Motor neuron (in vitro differentiated cells): Measurements from ENCODE around the gene AFG3L2. TPM values are rescaled to one million over a fixed set of nuclear protein-coding genes. Genes with fewer than 3 reads are reported as not detected.

Source experiments
- ATAC-seq, 8 experiments: fragments of 200-7000 bp; cut with Tn5 transposase; replicated peaks in 6 of 8; 2 replicates each; pipeline ENCODE4 v1.8.0; 2021; ENCODE audit warnings: mild to moderate bottlenecking in 8 of 8, moderate library complexity in 8 of 8
- H3K27ac ChIP-seq, 2 donors: fragments of 250-450 bp; sonication (Bioruptor Pico); 2 replicates each; pipeline ENCODE4 v1.9.0; 2021; ENCODE audit warnings: antibody characterized with exemption in 2 of 2, mild to moderate bottlenecking in 2 of 2, moderate library complexity in 1 of 2
- H3K4me1 ChIP-seq, 2 donors: fragments of 250-450 bp; sonication (Bioruptor Pico); replicated peaks in 1 of 2; 2 replicates each; pipeline ENCODE4 v1.6.1; 2021; ENCODE audit warnings: antibody characterized with exemption in 2 of 2, mild to moderate bottlenecking in 2 of 2, moderate library complexity in 1 of 2
- H3K4me3 ChIP-seq, 5 donors: fragments of 250-450 bp; sonication (Bioruptor Pico); 2 replicates each; pipeline ENCODE4 v1.9.0; 2021; ENCODE audit warnings: antibody characterized with exemption in 5 of 5, mild to moderate bottlenecking in 5 of 5, moderate library complexity in 4 of 5
- WGBS, 10 experiments: fragments of 450-650 bp; shearing (Covaris generic); methylation state at CpG; one replicate each; pipeline ENCODE4 v1.0.0; 2022; 5-methylcytosine and 5-hydroxymethylcytosine counted together
- in situ Hi-C, 9 experiments: fragments of 400-800 bp; cut with MboI; loops; one replicate each; pipeline ENCODE4 v1.15.0; 2021; ENCODE audit warnings: low sequenced_read_pairs in 9 of 9, low pct_unique_long_range_greater_than_20kb in 2 of 9; ENCODE audit not compliant: unreplicated experiment in 9 of 9
- total RNA-seq, 8 experiments: library from RNA; unstranded; fragments of 300-600 nt; gene quantifications; 2 replicates each; pipeline versions ENCODE4 v1.2.3 to v1.2.4, GENCODE V29; 2022

Gene AFG3L2
- total RNA-seq, 8 experiments from 2014 or later = 27.1 to 83.7 (median 40.9) TPM

GRCh38 chr18:12314591-12315305, 62.3 kb downstream of the AFG3L2 start:
- in situ Hi-C loops = no loop called here
- 50 to 100% (median 92%) methylated on average over 1 of the region's 1 CpG for WGBS, 10 experiments
- H3K4me1 ChIP-seq = peaks cover 0 to 6% of the 10 kb centered on the region in 2 donors
- ATAC-seq = no peak
- no peak overlapping the region for H3K4me3 ChIP-seq
- H3K27ac ChIP-seq = no peak overlapping the region

DNA sequence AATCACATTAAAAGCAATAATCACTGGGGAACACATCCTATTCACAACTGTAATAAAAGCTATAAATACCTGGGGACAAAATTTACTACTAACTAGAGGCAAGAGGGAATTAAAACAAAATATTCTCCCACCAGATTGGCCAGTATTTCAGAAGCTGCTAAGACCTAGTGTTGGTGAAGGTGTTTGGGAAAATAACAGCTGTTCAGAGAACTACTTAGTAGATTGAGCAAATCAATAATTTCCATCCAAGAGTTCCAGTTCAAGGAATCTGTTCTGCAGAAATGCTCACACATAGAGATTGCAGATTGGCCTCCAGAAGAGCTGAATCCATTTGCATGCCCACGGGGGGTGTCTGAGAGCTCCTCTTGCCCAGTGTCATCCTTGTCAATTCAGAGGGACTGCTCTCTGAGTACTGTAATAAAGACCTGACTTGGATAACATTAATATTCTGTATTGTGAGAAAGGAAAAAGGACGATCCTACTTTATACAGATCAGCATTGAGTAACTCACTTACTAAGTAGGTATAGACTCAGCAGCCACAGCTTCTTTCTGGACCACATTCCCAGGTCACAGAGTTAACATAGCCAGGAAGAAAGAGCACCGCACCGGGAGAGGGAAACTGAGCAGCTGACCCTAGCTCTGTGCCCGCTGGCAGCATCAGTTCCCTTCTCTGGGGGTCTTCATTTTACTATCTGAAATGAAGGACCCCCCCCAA, 63.3 kb downstream of the AFG3L2 start:
- H3K4me1 ChIP-seq = peaks cover 0 to 10% of the 10 kb centered on the region in 2 donors
- H3K27ac ChIP-seq = no peak overlapping the region
- peak in 2 of 8 experiments; percentile 4 to 11 for ATAC-seq
- no peak overlapping the region for H3K4me3 ChIP-seq
- 0 to 83% (median 69%) methylated on average over 1 to 5 of the region's 5 CpGs; no CpG with 5 or more reads in 2 of the 10 experiments for WGBS, 10 experiments
- in situ Hi-C loops = no loop called here

DNA sequence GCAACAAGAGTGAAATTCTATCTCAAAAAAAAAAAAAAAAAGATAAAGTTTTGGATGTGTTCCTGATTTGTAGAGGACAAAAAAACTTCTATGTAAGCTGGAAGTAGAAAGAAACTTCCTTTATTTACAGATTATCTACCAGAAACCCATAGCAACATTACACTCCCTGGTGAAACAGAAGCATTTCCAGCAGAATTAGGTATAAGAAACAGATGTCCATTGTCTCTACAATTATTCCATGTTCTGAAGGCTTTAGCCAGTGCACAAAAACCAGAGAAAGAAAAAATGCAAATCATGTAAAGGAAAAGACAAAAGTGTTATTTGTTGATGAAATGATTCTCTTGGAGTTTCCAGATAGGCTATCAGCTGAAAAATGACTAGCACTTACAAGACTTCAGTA, 64.1 kb downstream of the AFG3L2 start:
- Histone ChIP-seq H3K27ac (no peak overlapping the region), H3K4me3 (no peak overlapping the region), H3K4me1 (peaks cover 0 to 10% of the 10 kb centered on the region in 2 donors)
- no peak for ATAC-seq
- in situ Hi-C loops = no loop called here

- 95 to 100% (median 100%) methylated on average over 1 to 5 of the region's 6 CpGs; no CpG with 5 or more reads in 1 of the 10 experiments for WGBS, 10 experiments
- no peak overlapping the region for H3K4me3 ChIP-seq
- ATAC-seq = no peak
- H3K27ac ChIP-seq = no peak overlapping the region
- in situ Hi-C loops = no loop called here
- peaks cover 0 to 6% of the 10 kb centered on the region in 2 donors for H3K4me1 ChIP-seq
Measured at GRCh38 chr18:12310762-12311161, 66.3 kb downstream of the AFG3L2 start.

DNA sequence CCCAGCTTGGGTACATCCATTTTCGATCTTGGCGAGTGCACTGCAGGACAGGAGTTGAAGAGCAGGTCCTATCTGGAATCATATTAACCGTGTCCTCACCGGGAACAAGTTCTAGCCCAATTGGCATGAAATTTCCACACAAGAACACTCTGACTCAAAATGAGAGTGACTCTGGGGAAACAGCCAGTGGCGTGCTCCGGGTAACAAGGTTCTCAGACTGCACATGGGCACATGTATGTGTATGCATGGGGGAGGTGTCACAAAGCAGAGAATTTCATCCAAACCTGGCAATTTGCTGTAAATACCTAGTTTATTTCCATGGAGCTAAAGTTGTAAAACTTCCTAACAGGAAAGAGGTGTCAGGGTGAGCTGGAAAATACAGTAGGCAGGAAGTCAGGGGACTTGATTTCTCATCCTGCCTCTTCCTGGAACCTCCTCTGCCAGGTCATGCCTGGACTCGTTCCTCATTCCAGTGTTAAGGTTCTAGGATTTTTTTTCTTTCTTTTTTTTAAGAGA, 67.3 kb downstream of the AFG3L2 start:
- Histone ChIP-seq H3K4me1 (peaks cover 0 to 6% of the 10 kb centered on the region in 2 donors), H3K27ac (no peak overlapping the region), H3K4me3 (peak overlapping the region in 2 of 5 donors; percentile 11 to 63)
- ATAC-seq = no peak
- in situ Hi-C loops = no loop called here
- 16 to 82% (median 56%) methylated on average over 2 to 6 of the region's 7 CpGs; no CpG with 5 or more reads in 2 of the 10 experiments for WGBS, 10 experiments

- peak; percentile 66 to 83 (median 75) for ATAC-seq
- peak overlapping the region; percentile 43 to 73 (median 63) for H3K4me3 ChIP-seq
- in situ Hi-C loops = no loop called here
- peaks cover 0 to 6% of the 10 kb centered on the region in 2 donors for H3K4me1 ChIP-seq
- H3K27ac ChIP-seq = no peak overlapping the region
- WGBS, 10 experiments = 0 to 5% (median 0%) methylated on average over 3 to 10 of the region's 81 CpGs; no CpG with 5 or more reads in 5 of the 10 experiments
Measured at GRCh38 chr18:12308386-12309100, 68.5 kb downstream of the AFG3L2 start.

- Histone ChIP-seq H3K4me3 (peak within 1 kb of the TSS; percentile 43 to 73 (median 63)), H3K4me1 (peaks cover 0 to 6% of the 10 kb centered on the region in 2 donors), H3K27ac (no peak within 1 kb of the TSS)
- in situ Hi-C loops = no loop called here
- ATAC-seq = peak; percentile 43 to 81 (median 72)
- WGBS, 10 experiments = 0 to 3% (median 0%) methylated on average over 4 to 6 of the region's 88 CpGs; no CpG with 5 or more reads in 7 of the 10 experiments
Measured at GRCh38 chr18:12307701-12308385, 69.2 kb downstream of the AFG3L2 start, which contains the start of gene TUBB6. Gene TUBB6 (plus strand): TSS chr18:12308241. CDS start chr18:12308293, 52 bp downstream.

DNA sequence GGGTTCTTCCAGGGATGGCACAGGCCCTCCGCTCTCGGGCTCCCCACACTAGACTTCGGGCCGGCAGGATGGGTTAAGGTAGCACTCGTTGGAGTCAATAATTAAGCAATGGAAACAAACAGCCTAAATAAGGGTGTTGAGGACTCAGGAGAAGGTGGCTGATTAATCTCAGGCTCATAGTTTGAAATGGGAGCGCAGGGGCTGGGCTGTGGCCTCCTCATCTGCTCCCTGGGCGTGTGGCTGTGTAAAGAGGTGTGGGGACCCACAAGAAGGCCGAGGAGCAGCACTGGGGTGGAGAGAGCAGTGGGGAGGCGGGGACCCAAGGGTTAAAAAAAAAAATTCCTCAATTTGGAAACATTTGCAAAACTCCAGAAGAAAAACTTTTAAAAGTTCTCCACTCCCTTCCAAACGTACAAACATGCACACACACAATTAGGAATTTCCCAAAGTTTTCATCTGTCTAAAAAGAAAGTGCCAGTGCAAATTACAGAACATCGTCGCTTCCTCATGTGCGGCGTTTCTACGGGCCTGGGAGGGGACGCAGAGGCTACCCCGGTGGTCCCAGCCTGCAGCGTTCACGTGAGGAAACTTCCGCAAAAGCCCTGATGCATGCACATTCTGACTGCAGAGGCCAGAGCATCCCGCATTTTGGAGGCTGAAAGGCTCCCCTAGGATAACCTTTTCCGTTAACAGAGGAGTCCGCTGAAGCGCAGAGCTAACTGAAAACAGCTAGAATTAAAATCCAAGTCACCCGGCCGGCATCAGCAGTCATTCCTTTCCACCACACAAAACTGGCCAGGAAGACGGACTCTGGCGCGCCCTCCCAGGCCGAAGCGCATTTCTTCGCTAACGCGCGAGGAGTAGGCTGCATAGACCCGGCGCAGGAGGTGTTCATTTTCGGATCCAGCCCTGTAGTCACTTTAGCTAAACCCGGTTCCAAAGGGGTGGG, 70.0 kb downstream of the AFG3L2 start:
- peak; percentile 4 to 50 (median 22) for ATAC-seq
- WGBS, 10 experiments = 7 to 69% (median 45%) methylated on average over 4 to 26 of the region's 39 CpGs; no CpG with 5 or more reads in 1 of the 10 experiments
- peaks cover 0 to 6% of the 10 kb centered on the region in 2 donors for H3K4me1 ChIP-seq
- no peak overlapping the region for H3K27ac ChIP-seq
- in situ Hi-C loops = no loop called here
- H3K4me3 ChIP-seq = peak overlapping the region; percentile 43 to 73 (median 63)

DNA sequence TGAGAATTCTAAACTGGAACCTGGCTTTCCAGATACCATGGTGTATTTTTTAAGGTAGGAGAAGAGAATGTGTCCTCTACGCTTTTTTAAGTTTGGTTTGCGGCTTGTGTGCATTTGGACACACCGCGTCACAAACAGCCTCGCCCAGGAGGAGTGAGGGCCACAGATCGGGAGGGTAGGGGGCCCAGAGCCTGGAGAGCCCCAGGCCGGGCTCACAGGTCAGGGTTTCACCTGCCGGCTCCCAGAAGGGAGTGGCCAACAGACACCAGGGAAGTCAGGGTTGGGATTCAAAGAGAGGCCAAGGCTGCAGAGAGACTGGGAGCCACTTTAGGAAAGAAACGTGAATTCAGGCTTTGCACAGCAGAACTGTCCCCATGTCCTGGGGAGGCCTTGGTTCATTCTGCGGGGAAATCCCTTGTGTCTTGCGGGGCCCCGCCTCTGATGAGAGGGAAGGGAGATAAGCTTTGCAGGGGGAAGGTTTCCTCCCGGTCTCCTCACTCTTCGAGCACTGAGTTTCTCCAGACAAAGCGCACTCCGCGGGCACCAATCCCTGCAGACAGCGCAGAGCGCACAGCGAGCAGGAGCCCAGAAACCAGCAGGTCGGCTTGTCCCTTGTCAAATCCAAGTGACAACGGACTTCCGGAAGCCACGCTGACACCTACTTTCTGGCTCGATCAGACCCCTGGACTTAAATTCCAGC, 70.9 kb downstream of the AFG3L2 start:
- H3K4me1 ChIP-seq = peaks cover 0 to 6% of the 10 kb centered on the region in 2 donors
- no peak overlapping the region for H3K4me3 ChIP-seq
- ATAC-seq = no peak
- 56 to 98% (median 73%) methylated on average over 4 to 15 of the region's 25 CpGs; no CpG with 5 or more reads in 2 of the 10 experiments for WGBS, 10 experiments
- no peak overlapping the region for H3K27ac ChIP-seq
- in situ Hi-C loops = no loop called here

GRCh38 chr18:12305211-12305610, 71.8 kb downstream of the AFG3L2 start:
- peaks cover 0 to 6% of the 10 kb centered on the region in 2 donors for H3K4me1 ChIP-seq
- in situ Hi-C loops = no loop called here
- ATAC-seq = no peak
- 60 to 100% (median 95%) methylated on average over 1 to 5 of the region's 12 CpGs; no CpG with 5 or more reads in 6 of the 10 experiments for WGBS, 10 experiments
- no peak overlapping the region for H3K27ac ChIP-seq
- no peak overlapping the region for H3K4me3 ChIP-seq
